PFSK-1 (cell line): ENCODE results near the gene UBE2L5.

ENCODE experiments used
- FOXP2 ChIP-seq: optimal IDR thresholded peaks from 2 replicates; pipeline ENCODE3; 2011; ENCODE audit warnings: borderline replicate concordance, control low read depth, inconsistent platforms; ENCODE audit not compliant: insufficient read depth; ENCODE audit errors: extremely low read length, extremely low read depth
- POLR2AphosphoS5 ChIP-seq: IDR thresholded peaks from 2 replicates; pipeline ENCODE4 v1.6.1; 2012; ENCODE audit warnings: low read depth, mild to moderate bottlenecking, control low read depth, low read length, moderate library complexity
- SIN3A ChIP-seq: IDR thresholded peaks from 2 replicates; pipeline ENCODE4 v1.6.1; 2012; ENCODE audit warnings: mild to moderate bottlenecking, low read length, moderate library complexity, borderline replicate concordance; ENCODE audit not compliant: insufficient read depth
- TAF1 ChIP-seq: IDR thresholded peaks from 2 replicates; pipeline ENCODE4 v1.6.1; 2012; ENCODE audit warnings: low read length, control low read depth, borderline replicate concordance; ENCODE audit not compliant: insufficient read depth
- TF ChIP-seq, protein P1 (sequence below), 2 experiments: IDR thresholded peaks; 2 replicates each; pipeline versions ENCODE4 v1.6.1 to v1.8.0; 2011 to 2012; ENCODE audit warnings: low read depth in 2 of 2, low read length in 2 of 2, control low read depth in 1 of 2, inconsistent platforms in 1 of 2, mild to moderate bottlenecking in 1 of 2, moderate library complexity in 1 of 2; ENCODE audit not compliant: insufficient read depth in 1 of 2

UBE2L5 gene

GRCh38 chr13:30466358-30466714 is 44.0 kb downstream of the UBE2L5 start:
- no peak for TF ChIP-seq SIN3A
- TF ChIP-seq FOXP2: no peak
- TF ChIP-seq POLR2AphosphoS5: no peak
- TF ChIP-seq, protein P1, sequence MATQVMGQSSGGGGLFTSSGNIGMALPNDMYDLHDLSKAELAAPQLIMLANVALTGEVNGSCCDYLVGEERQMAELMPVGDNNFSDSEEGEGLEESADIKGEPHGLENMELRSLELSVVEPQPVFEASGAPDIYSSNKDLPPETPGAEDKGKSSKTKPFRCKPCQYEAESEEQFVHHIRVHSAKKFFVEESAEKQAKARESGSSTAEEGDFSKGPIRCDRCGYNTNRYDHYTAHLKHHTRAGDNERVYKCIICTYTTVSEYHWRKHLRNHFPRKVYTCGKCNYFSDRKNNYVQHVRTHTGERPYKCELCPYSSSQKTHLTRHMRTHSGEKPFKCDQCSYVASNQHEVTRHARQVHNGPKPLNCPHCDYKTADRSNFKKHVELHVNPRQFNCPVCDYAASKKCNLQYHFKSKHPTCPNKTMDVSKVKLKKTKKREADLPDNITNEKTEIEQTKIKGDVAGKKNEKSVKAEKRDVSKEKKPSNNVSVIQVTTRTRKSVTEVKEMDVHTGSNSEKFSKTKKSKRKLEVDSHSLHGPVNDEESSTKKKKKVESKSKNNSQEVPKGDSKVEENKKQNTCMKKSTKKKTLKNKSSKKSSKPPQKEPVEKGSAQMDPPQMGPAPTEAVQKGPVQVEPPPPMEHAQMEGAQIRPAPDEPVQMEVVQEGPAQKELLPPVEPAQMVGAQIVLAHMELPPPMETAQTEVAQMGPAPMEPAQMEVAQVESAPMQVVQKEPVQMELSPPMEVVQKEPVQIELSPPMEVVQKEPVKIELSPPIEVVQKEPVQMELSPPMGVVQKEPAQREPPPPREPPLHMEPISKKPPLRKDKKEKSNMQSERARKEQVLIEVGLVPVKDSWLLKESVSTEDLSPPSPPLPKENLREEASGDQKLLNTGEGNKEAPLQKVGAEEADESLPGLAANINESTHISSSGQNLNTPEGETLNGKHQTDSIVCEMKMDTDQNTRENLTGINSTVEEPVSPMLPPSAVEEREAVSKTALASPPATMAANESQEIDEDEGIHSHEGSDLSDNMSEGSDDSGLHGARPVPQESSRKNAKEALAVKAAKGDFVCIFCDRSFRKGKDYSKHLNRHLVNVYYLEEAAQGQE (IDR thresholded peaks at IDR 0.05; ENCODE audit: insufficient read depth in 1 of 2, low read depth in 2 of 2, low read length in 2 of 2): no peak
- no peak for TF ChIP-seq TAF1

GRCh38 chr13:30466841-30467252 is 44.6 kb downstream of the UBE2L5 start:
- TF ChIP-seq FOXP2: no peak
- TF ChIP-seq, protein P1 (IDR thresholded peaks at IDR 0.05; ENCODE audit: insufficient read depth in 1 of 2, low read depth in 2 of 2, low read length in 2 of 2): no peak
- TF ChIP-seq POLR2AphosphoS5: no peak
- no peak for TF ChIP-seq TAF1
- no peak for TF ChIP-seq SIN3A

DNA sequence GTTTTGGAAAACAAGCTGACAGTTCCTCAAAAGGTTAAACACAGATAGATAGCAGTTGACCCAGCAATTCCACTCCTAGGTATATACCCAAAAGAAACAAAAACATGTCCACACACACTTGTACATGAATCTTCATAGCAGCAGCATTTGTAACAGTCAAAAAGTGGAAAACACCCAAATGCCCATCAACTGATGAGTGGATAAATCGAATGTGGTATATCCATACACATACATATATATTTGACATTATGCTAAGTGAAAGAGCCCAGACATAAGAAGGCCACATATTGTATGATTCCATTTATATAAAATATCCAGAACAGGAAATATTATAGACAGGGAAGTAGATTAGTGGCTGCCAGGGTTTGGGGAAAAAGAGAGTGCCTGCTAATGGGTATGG is 51.4 kb downstream of the UBE2L5 start:
- no peak for TF ChIP-seq POLR2AphosphoS5
- no peak for TF ChIP-seq TAF1
- no peak for TF ChIP-seq FOXP2
- TF ChIP-seq, protein P1 (IDR thresholded peaks at IDR 0.05; ENCODE audit: insufficient read depth in 1 of 2, low read depth in 2 of 2, low read length in 2 of 2): no peak
- TF ChIP-seq SIN3A: no peak

- TF ChIP-seq TAF1 (no peak), SIN3A (no peak), POLR2AphosphoS5 (no peak), FOXP2 (no peak)
- TF ChIP-seq, protein P1 (IDR thresholded peaks at IDR 0.05; ENCODE audit: insufficient read depth in 1 of 2, low read depth in 2 of 2, low read length in 2 of 2): no peak
These were observed 55.3 kb downstream of the UBE2L5 start for GRCh38 chr13:30477346-30478195.
